H1 (cell line): ENCODE results near the gene B3GAT1. TPM values are rescaled to one million over a fixed set of nuclear protein-coding genes. Genes with fewer than 3 reads are reported as not detected.

Experiments used
- CTCF ChIA-PET: fragments of 300-600 bp; sonication (Branson Sonifier 250); formaldehyde crosslinking; loops from one replicate; lab custom pipeline; 2021; ENCODE audit not compliant: partially characterized antibody; lab: Charles Lee
- POLR2A ChIA-PET: fragments of 300-600 bp; sonication (Branson Sonifier 250); formaldehyde crosslinking; loops from one replicate; lab custom pipeline; 2021; ENCODE audit warnings: inconsistent platforms; ENCODE audit not compliant: partially characterized antibody; lab: Charles Lee
- DNase-seq, 2 experiments: peaks; one replicate each; pipeline versions ENCODE4 v3.0.0 to v3.0.0-alpha.2; 2010 to 2022; ENCODE audit warnings: low spot score in 2 of 2, low read depth in 1 of 2, mixed read lengths in 1 of 2
- FAIRE-seq: peaks from 2 replicates; lab custom pipeline; 2011; peaks lifted over from hg19 to GRCh38; lab: Jason Lieb, UNC
- H2AFZ ChIP-seq: 2 replicates; pipeline ENCODE4 v1.8.1; 2012; ENCODE audit warnings: low read length, inconsistent platforms
- H2AK5ac ChIP-seq: 2 replicates; pipeline ENCODE4 v1.6.1; 2013; ENCODE audit warnings: low read depth, low read length
- H2BK120ac ChIP-seq: replicated peaks from 2 replicates; pipeline ENCODE3; 2013; ENCODE audit warnings: low read depth, low read length, inconsistent platforms
- H2BK12ac ChIP-seq: 2 replicates; pipeline ENCODE4 v1.6.1; 2013; ENCODE audit warnings: low read depth, low read length
- H2BK15ac ChIP-seq: 2 replicates; pipeline ENCODE4 v1.6.1; 2013; ENCODE audit warnings: low read length
- H2BK20ac ChIP-seq: 2 replicates; pipeline ENCODE4 v1.6.1; 2013; ENCODE audit warnings: low read length
- H2BK5ac ChIP-seq: 2 replicates; pipeline ENCODE4 v1.6.1; 2013; ENCODE audit warnings: low read depth, low read length
- H3K14ac ChIP-seq: 2 replicates; pipeline ENCODE4 v1.6.1; 2013; ENCODE audit warnings: inconsistent platforms; ENCODE audit not compliant: insufficient read length
- H3K18ac ChIP-seq: 2 replicates; pipeline ENCODE4 v1.6.1; 2013; ENCODE audit warnings: low read length; ENCODE audit errors: extremely low read depth
- H3K23ac ChIP-seq: 2 replicates; pipeline ENCODE4 v1.6.1; 2013; ENCODE audit warnings: inconsistent platforms; ENCODE audit not compliant: insufficient read length
- H3K23me2 ChIP-seq: 2 replicates; pipeline ENCODE4 v1.6.1; 2013; ENCODE audit warnings: low read depth, low read length
- H3K27ac ChIP-seq: 2 replicates; pipeline ENCODE4 v1.6.1; 2011; ENCODE audit warnings: low read depth, low read length, inconsistent platforms
- H3K27me3 ChIP-seq, 4 experiments: replicated peaks in 1 of 4; 1 replicate in 1 of 4; 2 replicates in 3 of 4; pipeline versions ENCODE4 v1.6.1 to v1.8.1; 2011 to 2013; ENCODE audit warnings: low read length in 3 of 4, mild to moderate bottlenecking in 3 of 4, inconsistent platforms in 2 of 4, mixed read lengths in 2 of 4, moderate library complexity in 1 of 4; ENCODE audit not compliant: control insufficient read depth in 3 of 4, insufficient read depth in 3 of 4; ENCODE audit errors: extremely low read depth in 1 of 4
- H3K36me3 ChIP-seq, 4 experiments: 2 replicates each; pipeline versions ENCODE4 v1.6.1 to v1.8.1; 2011 to 2013; ENCODE audit warnings: mild to moderate bottlenecking in 4 of 4, low read length in 3 of 4, moderate library complexity in 2 of 4, control low read depth in 1 of 4, inconsistent platforms in 1 of 4; ENCODE audit not compliant: insufficient read depth in 4 of 4, control insufficient read depth in 2 of 4
- H3K4ac ChIP-seq: replicated peaks from 2 replicates; pipeline ENCODE3; 2013; ENCODE audit warnings: low read length, low read depth, mixed read lengths, inconsistent platforms; ENCODE audit not compliant: insufficient read length
- H3K4me1 ChIP-seq, 4 experiments: replicated peaks in 1 of 4; 1 replicate in 1 of 4; 2 replicates in 3 of 4; pipeline versions ENCODE4 v1.6.1 to v1.8.1; 2011 to 2013; ENCODE audit warnings: low read length in 3 of 4, inconsistent platforms in 2 of 4, mixed read lengths in 1 of 4; ENCODE audit not compliant: insufficient read depth in 4 of 4, control insufficient read depth in 3 of 4
- H3K4me2 ChIP-seq, 2 experiments: 2 replicates each; pipeline versions ENCODE4 v1.6.1 to v1.8.1; 2011 to 2013; ENCODE audit warnings: low read depth in 2 of 2, low read length in 2 of 2, control low read depth in 1 of 2, inconsistent platforms in 1 of 2, mild to moderate bottlenecking in 1 of 2; ENCODE audit not compliant: insufficient read depth in 1 of 2
- H3K4me3 ChIP-seq, 4 experiments: fragments of 200-600, 300-600 bp in 1 of 4; sonication (generic), shearing (Covaris generic), sonication (Bioruptor Twin) in 1 of 4; 2 replicates each; pipeline versions ENCODE4 v1.5.1 to v1.8.1; 2011 to 2016; ENCODE audit warnings: low read length in 4 of 4, low read depth in 3 of 4, control low read depth in 2 of 4, inconsistent platforms in 2 of 4, mild to moderate bottlenecking in 2 of 4, mixed read lengths in 1 of 4, moderate library complexity in 1 of 4; ENCODE audit not compliant: insufficient read depth in 2 of 4; ENCODE audit errors: extremely low read depth in 1 of 4
- H3K56ac ChIP-seq: replicated peaks from 2 replicates; pipeline ENCODE3; 2013; ENCODE audit warnings: low read depth, mild to moderate bottlenecking, mixed read lengths, low read length, inconsistent platforms; ENCODE audit not compliant: insufficient read length
- H3K79me1 ChIP-seq: 2 replicates; pipeline ENCODE4 v1.6.1; 2013; ENCODE audit warnings: low read depth, low read length, control low read depth
- H3K79me2 ChIP-seq, 2 experiments: 2 replicates each; pipeline versions ENCODE4 v1.6.1 to v1.8.1; 2012 to 2013; ENCODE audit warnings: low read length in 2 of 2, mild to moderate bottlenecking in 2 of 2, inconsistent platforms in 1 of 2; ENCODE audit not compliant: insufficient read depth in 2 of 2, control insufficient read depth in 1 of 2
- H3K9ac ChIP-seq, 4 experiments: replicated peaks in 1 of 4; 1 replicate in 1 of 4; 2 replicates in 3 of 4; pipeline versions ENCODE4 v1.6.1 to v1.8.1; 2011 to 2013; ENCODE audit warnings: low read depth in 3 of 4, low read length in 3 of 4, control low read depth in 2 of 4, mild to moderate bottlenecking in 2 of 4, moderate library complexity in 2 of 4, inconsistent platforms in 1 of 4; ENCODE audit errors: extremely low read depth in 1 of 4
- H3K9me3 ChIP-seq, 2 experiments: 2 replicates each; pipeline versions ENCODE4 v1.6.1 to v1.8.1; 2012 to 2013; ENCODE audit warnings: mild to moderate bottlenecking in 2 of 2, moderate library complexity in 2 of 2, control low read depth in 1 of 2, inconsistent platforms in 1 of 2, low read depth in 1 of 2, low read length in 1 of 2, mixed read lengths in 1 of 2; ENCODE audit not compliant: insufficient read depth in 2 of 2
- H4K20me1 ChIP-seq, 2 experiments: replicated peaks in 1 of 2; 2 replicates each; pipeline versions ENCODE3 to v1.8.1; 2011 to 2013; ENCODE audit warnings: inconsistent platforms in 2 of 2, low read length in 2 of 2, mild to moderate bottlenecking in 1 of 2; ENCODE audit not compliant: insufficient read depth in 2 of 2, control insufficient read depth in 1 of 2
- H4K5ac ChIP-seq: 2 replicates; pipeline ENCODE4 v1.6.1; 2013; ENCODE audit warnings: low read length, low read depth, mixed read lengths, inconsistent platforms; ENCODE audit not compliant: insufficient read length
- H4K8ac ChIP-seq: 2 replicates; pipeline ENCODE4 v1.8.0; 2013; ENCODE audit warnings: mild to moderate bottlenecking, moderate library complexity, low read length, inconsistent platforms; ENCODE audit not compliant: insufficient read depth; ENCODE audit errors: extremely low read depth
- H4K91ac ChIP-seq: replicated peaks from 2 replicates; pipeline ENCODE3; 2013; ENCODE audit warnings: low read length, mixed read lengths, inconsistent platforms; ENCODE audit not compliant: insufficient read length
- BACH1 ChIP-seq: IDR thresholded peaks from 2 replicates; pipeline ENCODE4 v1.6.1; 2012; ENCODE audit warnings: low read length, improper control_type of control experiment
- CHD1 ChIP-seq: IDR thresholded peaks from 2 replicates; pipeline ENCODE4 v1.6.1; 2012; ENCODE audit warnings: low read depth, low read length, improper control_type of control experiment
- CREB1 ChIP-seq: IDR thresholded peaks from 2 replicates; pipeline ENCODE4 v1.6.1; 2012; ENCODE audit warnings: inconsistent platforms
- E2F6 ChIP-seq: IDR thresholded peaks from 2 replicates; pipeline ENCODE4 v1.6.1; 2012; ENCODE audit warnings: inconsistent platforms
- MAX ChIP-seq: IDR thresholded peaks from 2 replicates; pipeline ENCODE4 v1.6.1; 2012; ENCODE audit warnings: inconsistent platforms
- POLR2AphosphoS5 ChIP-seq: IDR thresholded peaks from 2 replicates; pipeline ENCODE4 v1.6.1; 2011; ENCODE audit warnings: low read depth, low read length
- RXRA ChIP-seq: IDR thresholded peaks from 2 replicates; pipeline ENCODE4 v1.6.1; 2011; ENCODE audit warnings: low read depth, mild to moderate bottlenecking, low read length, moderate library complexity; ENCODE audit not compliant: insufficient read depth
- SIN3A ChIP-seq, 2 experiments: IDR thresholded peaks in 1 of 2; conservative IDR thresholded peaks in 1 of 2; 2 replicates each; pipeline ENCODE4 v1.6.1; 2011 to 2012; ENCODE audit warnings: low read length in 2 of 2, improper control_type of control experiment in 1 of 2, low read depth in 1 of 2, mild to moderate bottlenecking in 1 of 2
- SIRT6 ChIP-seq: IDR thresholded peaks from one replicate; pipeline ENCODE4 v1.7.1; 2012; ENCODE audit warnings: low read length, inconsistent platforms
- TCF12 ChIP-seq: IDR thresholded peaks from 2 replicates; pipeline ENCODE4 v1.6.1; 2011; ENCODE audit warnings: low read depth, mild to moderate bottlenecking, low read length
- WGBS, 2 experiments: shearing (Covaris generic) in 1 of 2; methylation state at CpG; one replicate each; pipeline versions ENCODE4 v1.1.6 to v1.1.7; 2013 to 2015; ENCODE audit warnings: low lambda C conversion rate in 2 of 2, mixed read lengths in 2 of 2, inconsistent platforms in 1 of 2, low coverage in 1 of 2, missing lambda C conversion rate in 1 of 2; ENCODE audit not compliant: insufficient replicate concordance in 2 of 2, insufficient coverage in 1 of 2, insufficient read length in 1 of 2; ENCODE audit errors: extremely low coverage in 1 of 2, missing lambda C conversion rate in 1 of 2; 5-methylcytosine and 5-hydroxymethylcytosine counted together
- polyA plus RNA-seq, 7 experiments: library from polyadenylated mRNA; depleted of rRNA in 3 of 7; stranded (reverse) in 5 of 7; unstranded in 2 of 7; fragments of >200 nt in 5 of 7; fragments of 200-250 nt in 2 of 7; gene quantifications; 1 replicate in 5 of 7; 2 replicates in 1 of 7; 4 replicates in 1 of 7; pipeline versions ENCODE4 v1.2.1 to v1.2.3, GENCODE V29; 2011 to 2013; ENCODE audit warnings: missing spikeins in 2 of 7, mixed read lengths in 2 of 7
- total RNA-seq: library from RNA; stranded (reverse); fragmentation: NEBNext Ultra II Directional; extraction: Animal tissue kit (Norgen Biotek cat#: 25700); gene quantifications from 2 replicates; pipeline ENCODE4 v1.2.1, GENCODE V29; 2021

Gene B3GAT1
- total and polyA plus RNA-seq, 2 of the 8 experiments (the other 6 are each of a cell fraction or from before 2014, with no cell fraction given), result 19.7 to 32.4 TPM

GRCh38 chr11:134331354-134332188 is 80.5 kb downstream of the B3GAT1 start, which contains the start of gene GLB1L2:
Gene GLB1L2 (plus strand): TSS chr11:134331988. CDS start chr11:134332062, 74 bp downstream.
- H2BK20ac ChIP-seq, result no peak within 1 kb of the TSS
- H3K56ac ChIP-seq, result no peak within 1 kb of the TSS
- no peak within 1 kb of the TSS for H4K91ac ChIP-seq
- DNase-seq, result peak in 1 of 2 experiments; percentile 86
- H3K36me3 ChIP-seq, result no peaks in the 10 kb centered on the region
- no peak within 1 kb of the TSS for H4K5ac ChIP-seq
- no peak within 1 kb of the TSS for H3K14ac ChIP-seq
- H3K9me3 ChIP-seq, result no peaks in the 10 kb centered on the region
- peaks cover 8% of the 10 kb centered on the region; the same call in 1 of the 2 replicates for H3K23me2 ChIP-seq
- no peak within 1 kb of the TSS for H2BK15ac ChIP-seq
- H2BK12ac ChIP-seq, result no peak within 1 kb of the TSS
- ChIA-PET POLR2A (interaction anchor here (1.3 to 2.1 kb wide), 2 partner anchors 11 to 58 kb away, joined by 3 to 7 read pairs; no protein-coding TSS in a partner anchor), CTCF (interaction anchor here (0.9 to 2.1 kb wide), 5 partner anchors 10 to 649 kb away, joined by 3 to 5 read pairs (median 3); no protein-coding TSS in a partner anchor)
- H3K4ac ChIP-seq, result no peak within 1 kb of the TSS
- no peak for FAIRE-seq
- no peak within 1 kb of the TSS for H2AK5ac ChIP-seq
- 6% methylated on average over 25 of the region's 80 CpGs; no CpG with 5 or more reads in 1 of the 2 experiments for WGBS, 2 experiments
- no peak within 1 kb of the TSS for H3K23ac ChIP-seq
- H3K79me1 ChIP-seq, result no peaks in the 10 kb centered on the region
- H3K4me2 ChIP-seq, result peak within 1 kb of the TSS; percentile 61 to 96
- no peak within 1 kb of the TSS; the same call in 1 of the 2 replicates for H3K18ac ChIP-seq
- H3K27me3 ChIP-seq, result peaks cover 0 to 36% (median 24%) of the 10 kb centered on the region in 4 experiments; a peak in 5 of 7 replicates
- H4K20me1 ChIP-seq, result no peaks in the 10 kb centered on the region
- H3K79me2 ChIP-seq, result no peaks in the 10 kb centered on the region
- no peak within 1 kb of the TSS for H2BK120ac ChIP-seq
- H3K4me1 ChIP-seq, result peaks cover 0 to 5% (median 4%) of the 10 kb centered on the region in 4 experiments; a peak in 4 of 7 replicates
- H2BK5ac ChIP-seq, result no peak within 1 kb of the TSS
- H3K27ac ChIP-seq, result no peak within 1 kb of the TSS
- no peak within 1 kb of the TSS; the same call in 1 of the 2 replicates for H4K8ac ChIP-seq
- peak within 1 kb of the TSS in 1 of 4 experiments; percentile 52; a peak in 2 of 7 replicates for H3K9ac ChIP-seq
- H2AFZ ChIP-seq, result peak within 1 kb of the TSS; percentile 27; the same call in 1 of the 2 replicates
- H3K4me3 ChIP-seq, result peak within 1 kb of the TSS; percentile 48 to 72 (median 66)
- no peak for TF ChIP-seq CHD1
- 0 out of 2 replicates have a peak, but pooled peaks have one; percentile 26 for TF ChIP-seq BACH1
- TF ChIP-seq CREB1, result 0 out of 2 replicates have a peak, but pooled peaks have one; percentile 34
- no peak for TF ChIP-seq POLR2AphosphoS5
- TF ChIP-seq RXRA, result no peak
- TF ChIP-seq SIRT6, result no peak
- TF ChIP-seq E2F6, result peak; percentile 58
- TF ChIP-seq SIN3A (conservative IDR thresholded peaks at IDR 0.05 in 1 of 2, IDR thresholded peaks at IDR 0.05 in 1 of 2; ENCODE audit: low read depth in 1 of 2, low read length in 2 of 2), result 0 out of 4 replicates have a peak, but pooled peaks have one; percentile 17 to 46
- no peak for TF ChIP-seq TCF12
- peak; percentile 54 for TF ChIP-seq MAX
